ENCODE data around the gene SETD1B. TPM values are rescaled to one million over a fixed set of nuclear protein-coding genes. Genes with fewer than 3 reads are reported as not detected.

SETD1B gene
- total RNA-seq, 1 experiment from 2014 or later, result 23.8 TPM

- intact Hi-C loops (cut with micrococcal nuclease; ENCODE audit: unreplicated experiment), result no loop called here
- POLR2A ChIA-PET (ENCODE audit: low non-redundant PET), result no interaction called here
- H3K27me3 ChIP-seq (replicated peaks; ENCODE audit: insufficient read depth, low read depth, low read length, poor library complexity), result no peaks in the 10 kb centered on the region
- TF ChIP-seq, protein P1, sequence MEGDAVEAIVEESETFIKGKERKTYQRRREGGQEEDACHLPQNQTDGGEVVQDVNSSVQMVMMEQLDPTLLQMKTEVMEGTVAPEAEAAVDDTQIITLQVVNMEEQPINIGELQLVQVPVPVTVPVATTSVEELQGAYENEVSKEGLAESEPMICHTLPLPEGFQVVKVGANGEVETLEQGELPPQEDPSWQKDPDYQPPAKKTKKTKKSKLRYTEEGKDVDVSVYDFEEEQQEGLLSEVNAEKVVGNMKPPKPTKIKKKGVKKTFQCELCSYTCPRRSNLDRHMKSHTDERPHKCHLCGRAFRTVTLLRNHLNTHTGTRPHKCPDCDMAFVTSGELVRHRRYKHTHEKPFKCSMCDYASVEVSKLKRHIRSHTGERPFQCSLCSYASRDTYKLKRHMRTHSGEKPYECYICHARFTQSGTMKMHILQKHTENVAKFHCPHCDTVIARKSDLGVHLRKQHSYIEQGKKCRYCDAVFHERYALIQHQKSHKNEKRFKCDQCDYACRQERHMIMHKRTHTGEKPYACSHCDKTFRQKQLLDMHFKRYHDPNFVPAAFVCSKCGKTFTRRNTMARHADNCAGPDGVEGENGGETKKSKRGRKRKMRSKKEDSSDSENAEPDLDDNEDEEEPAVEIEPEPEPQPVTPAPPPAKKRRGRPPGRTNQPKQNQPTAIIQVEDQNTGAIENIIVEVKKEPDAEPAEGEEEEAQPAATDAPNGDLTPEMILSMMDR (conservative IDR thresholded peaks at IDR 0.05; ENCODE audit: low read depth, low read length), result no peak
- TF ChIP-seq EZH2 (IDR thresholded peaks at IDR 0.05; ENCODE audit: borderline replicate concordance, low read depth, low read length, poor library complexity, severe bottlenecking), result no peak
- CTCF ChIA-PET, result interaction anchor here (0.7 kb wide), 1 partner anchor 127 kb away, joined by 11 read pairs; no protein-coding TSS in a partner anchor
- BruUV-seq (replicated peaks), result no TSS peak
- no peak for DNase-seq (ENCODE audit: low spot score)
- no peaks in the 10 kb centered on the region for H3K9me3 ChIP-seq (ENCODE audit: low read depth, low read length, poor library complexity, severe bottlenecking)
- peaks cover 3% of the 10 kb centered on the region for H3K4me1 ChIP-seq (ENCODE audit: insufficient read depth, low read length, poor library complexity, severe bottlenecking)
- no peaks in the 10 kb centered on the region for H3K36me3 ChIP-seq (ENCODE audit: insufficient read depth, low read length, poor library complexity, severe bottlenecking)
- no peak overlapping the region for H3K4me3 ChIP-seq (ENCODE audit: low read depth, low read length, poor library complexity, severe bottlenecking)
- H3K27ac ChIP-seq (ENCODE audit: low read depth, low read length, poor library complexity, severe bottlenecking), result no peak overlapping the region
Measured at GRCh38 chr12:121787063-121788025, 16.5 kb upstream of the SETD1B start.

- ChIA-PET CTCF (interaction anchor here (0.7 kb wide), 1 partner anchor 127 kb away, joined by 11 read pairs; no protein-coding TSS in a partner anchor), POLR2A (ENCODE audit: low non-redundant PET) (no interaction called here)
- intact Hi-C loops (cut with micrococcal nuclease; ENCODE audit: unreplicated experiment), result no loop called here
- no peak for DNase-seq (ENCODE audit: low spot score)
- TF ChIP-seq EZH2 (IDR thresholded peaks at IDR 0.05; ENCODE audit: borderline replicate concordance, low read depth, low read length, poor library complexity, severe bottlenecking), result no peak
- TF ChIP-seq, protein P1 (conservative IDR thresholded peaks at IDR 0.05; ENCODE audit: low read depth, low read length), result no peak
- no peak overlapping the region for H3K27ac ChIP-seq (ENCODE audit: low read depth, low read length, poor library complexity, severe bottlenecking)
- no peak overlapping the region for H3K4me3 ChIP-seq (ENCODE audit: low read depth, low read length, poor library complexity, severe bottlenecking)
- H3K36me3 ChIP-seq (ENCODE audit: insufficient read depth, low read length, poor library complexity, severe bottlenecking), result no peaks in the 10 kb centered on the region
- H3K4me1 ChIP-seq (ENCODE audit: insufficient read depth, low read length, poor library complexity, severe bottlenecking), result no peaks in the 10 kb centered on the region
- H3K27me3 ChIP-seq (replicated peaks; ENCODE audit: insufficient read depth, low read depth, low read length, poor library complexity), result no peaks in the 10 kb centered on the region
- no peaks in the 10 kb centered on the region for H3K9me3 ChIP-seq (ENCODE audit: low read depth, low read length, poor library complexity, severe bottlenecking)
- no TSS peak for BruUV-seq (replicated peaks)
Measured at GRCh38 chr12:121788176-121788818, 15.5 kb upstream of the SETD1B start.

- no peaks in the 10 kb centered on the region for H3K36me3 ChIP-seq (ENCODE audit: insufficient read depth, low read length, poor library complexity, severe bottlenecking)
- H3K27ac ChIP-seq (ENCODE audit: low read depth, low read length, poor library complexity, severe bottlenecking), result no peak overlapping the region
- ChIA-PET POLR2A (ENCODE audit: low non-redundant PET) (no interaction called here), CTCF (no interaction called here)
- no peaks in the 10 kb centered on the region for H3K27me3 ChIP-seq (replicated peaks; ENCODE audit: insufficient read depth, low read depth, low read length, poor library complexity)
- no peaks in the 10 kb centered on the region for H3K9me3 ChIP-seq (ENCODE audit: low read depth, low read length, poor library complexity, severe bottlenecking)
- no TSS peak for BruUV-seq (replicated peaks)
- intact Hi-C loops (cut with micrococcal nuclease; ENCODE audit: unreplicated experiment), result no loop called here
- peaks cover 8% of the 10 kb centered on the region for H3K4me1 ChIP-seq (ENCODE audit: insufficient read depth, low read length, poor library complexity, severe bottlenecking)
- no peak overlapping the region for H3K4me3 ChIP-seq (ENCODE audit: low read depth, low read length, poor library complexity, severe bottlenecking)
- DNase-seq (ENCODE audit: low spot score), result no peak
- no peak for TF ChIP-seq EZH2 (IDR thresholded peaks at IDR 0.05; ENCODE audit: borderline replicate concordance, low read depth, low read length, poor library complexity, severe bottlenecking)
- TF ChIP-seq, protein P1 (conservative IDR thresholded peaks at IDR 0.05; ENCODE audit: low read depth, low read length), result no peak
Measured at GRCh38 chr12:121789233-121789781, 14.5 kb upstream of the SETD1B start.

All from A673 (cell line).